ENCODE measurements around the gene SAMD7.

Gene SAMD7, protein sequence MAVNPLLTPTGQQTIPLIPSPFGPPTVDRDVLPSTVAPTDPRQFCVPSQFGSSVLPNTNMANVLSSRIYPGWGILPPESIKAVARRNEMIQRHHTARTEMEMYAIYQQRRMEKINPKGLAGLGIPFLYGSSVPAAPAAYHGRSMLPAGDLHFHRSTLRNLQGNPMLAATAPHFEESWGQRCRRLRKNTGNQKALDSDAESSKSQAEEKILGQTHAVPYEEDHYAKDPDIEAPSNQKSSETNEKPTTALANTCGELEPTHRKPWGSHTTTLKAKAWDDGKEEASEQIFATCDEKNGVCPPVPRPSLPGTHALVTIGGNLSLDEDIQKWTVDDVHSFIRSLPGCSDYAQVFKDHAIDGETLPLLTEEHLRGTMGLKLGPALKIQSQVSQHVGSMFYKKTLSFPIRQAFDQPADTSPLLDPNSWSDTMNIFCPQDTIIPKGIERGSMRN

GRCh38 chr3:169911272-169911671, at the start of gene SAMD7:
Gene SAMD7 (plus strand): TSS chr3:169911572. CDS start chr3:169919499, 7,927 bp downstream.
- DNase-seq (ENCODE audit: low spot score) = no peak

GRCh38 chr3:169861871-169862270, 49.5 kb upstream of the SAMD7 start:
- DNase-seq (ENCODE audit: low spot score) = no peak

DNA sequence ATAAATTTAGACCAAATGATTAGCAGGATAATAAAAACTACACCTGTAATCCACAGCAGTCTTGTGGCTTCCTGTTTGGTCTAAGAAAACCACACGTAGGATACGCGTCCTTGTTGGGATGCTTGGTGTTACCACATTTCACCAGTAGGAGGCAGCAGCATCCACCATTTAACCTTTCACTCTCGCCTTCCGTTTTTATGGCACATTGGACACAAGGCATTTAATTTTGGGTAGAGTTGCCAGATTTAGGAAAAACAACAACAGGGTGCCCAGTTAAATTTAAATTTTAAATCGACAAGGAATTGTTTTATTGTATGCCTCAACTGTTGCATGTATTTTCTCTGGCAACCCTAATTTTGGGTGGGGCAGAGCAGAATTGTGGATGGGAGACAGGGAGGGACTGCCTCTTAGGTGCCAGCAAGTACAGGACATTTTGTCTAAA, 47.9 kb upstream of the SAMD7 start:
- DNase-seq (ENCODE audit: low spot score) = peak; percentile 71

- DNase-seq (ENCODE audit: low spot score) = no peak
Observed at GRCh38 chr3:169864270-169864669, 47.1 kb upstream of the SAMD7 start.

- DNase-seq (ENCODE audit: low spot score) = peak; percentile 14
Observed at GRCh38 chr3:169865176-169865767, 46.1 kb upstream of the SAMD7 start.

- no peak for DNase-seq (ENCODE audit: low spot score)
Observed at GRCh38 chr3:169867584-169868210, 43.7 kb upstream of the SAMD7 start.

GRCh38 chr3:169868369-169868768, 43.0 kb upstream of the SAMD7 start:
- DNase-seq (ENCODE audit: low spot score) = no peak

DNA sequence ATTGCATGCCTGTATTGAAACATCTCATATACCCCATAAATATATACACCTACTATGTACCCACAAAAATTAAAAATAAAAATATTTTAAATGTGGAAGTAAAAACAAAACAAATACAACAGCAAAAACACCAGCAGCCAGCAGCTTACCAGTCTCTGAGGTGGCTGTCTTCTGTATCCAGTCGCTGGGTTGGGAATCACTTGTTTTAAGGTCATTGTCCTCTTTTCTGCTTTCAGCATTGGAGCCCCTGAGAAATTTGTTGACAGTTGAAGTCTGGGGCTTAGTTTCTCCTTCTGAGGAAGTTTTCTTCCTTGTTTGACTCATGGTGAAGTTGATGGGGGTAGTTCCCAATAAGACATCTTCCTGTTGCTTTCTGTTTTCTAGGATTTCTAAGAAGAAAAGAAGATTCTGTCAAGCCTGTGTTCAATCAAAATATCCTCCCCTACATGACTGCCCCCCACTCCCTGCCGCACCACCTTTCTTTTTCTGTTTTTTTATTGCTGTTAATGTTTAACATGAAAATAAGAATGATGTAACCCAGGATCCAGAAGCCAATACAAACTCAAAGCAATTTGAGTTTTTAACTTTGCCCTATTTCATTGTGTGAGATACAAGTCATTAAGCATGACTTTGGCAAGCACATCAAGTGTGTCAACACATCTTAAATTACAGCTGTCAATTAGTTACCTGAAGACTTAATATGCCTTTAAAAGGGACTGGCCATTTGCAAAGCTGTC, 41.7 kb upstream of the SAMD7 start, which contains the start of gene LRRC31:
LRRC31 (minus strand) TSS at position 452 of the 737 bp plus-strand sequence; CDS start at position 324, 128 bp downstream.
- no peak for DNase-seq (ENCODE audit: low spot score)

GRCh38 chr3:169871129-169871886, 40.1 kb upstream of the SAMD7 start:
- DNase-seq (ENCODE audit: low spot score) = no peak

GRCh38 chr3:169879013-169879557, 32.3 kb upstream of the SAMD7 start:
- no peak for DNase-seq (ENCODE audit: low spot score)

GRCh38 chr3:169879845-169880575, 31.4 kb upstream of the SAMD7 start:
- no peak for DNase-seq (ENCODE audit: low spot score)

DNA sequence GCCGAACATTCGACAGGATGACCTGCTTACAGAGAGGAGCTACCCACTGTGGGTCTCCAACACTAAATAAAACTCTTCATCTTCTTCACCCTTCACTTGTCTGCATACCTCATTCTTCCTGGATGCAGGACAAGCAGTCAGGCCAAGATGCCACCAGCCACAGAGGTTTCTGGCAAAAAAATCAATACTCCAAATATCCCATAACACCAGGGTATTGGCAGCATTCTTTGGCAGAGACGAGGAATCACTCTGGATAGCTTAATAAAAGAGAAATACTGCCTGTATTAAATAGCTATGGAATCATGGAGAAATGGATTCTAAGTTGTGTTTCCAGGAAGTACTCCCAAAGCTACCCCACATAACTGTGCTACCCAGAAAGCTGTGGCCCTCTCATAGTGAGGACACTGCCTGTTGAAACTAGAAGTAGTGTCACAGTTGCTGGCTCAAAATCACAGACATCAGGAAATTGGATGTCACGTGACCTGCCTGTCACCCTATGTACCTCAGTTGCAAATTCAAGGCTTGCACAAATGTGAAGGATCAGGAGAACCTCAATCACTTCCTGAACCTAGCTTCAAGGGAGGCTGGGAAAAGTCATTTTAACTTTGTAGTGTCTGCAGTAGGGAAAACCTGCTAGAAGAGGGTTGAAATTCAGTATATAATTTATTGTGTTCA, 30.7 kb upstream of the SAMD7 start:
- DNase-seq (ENCODE audit: low spot score) = no peak

DNA sequence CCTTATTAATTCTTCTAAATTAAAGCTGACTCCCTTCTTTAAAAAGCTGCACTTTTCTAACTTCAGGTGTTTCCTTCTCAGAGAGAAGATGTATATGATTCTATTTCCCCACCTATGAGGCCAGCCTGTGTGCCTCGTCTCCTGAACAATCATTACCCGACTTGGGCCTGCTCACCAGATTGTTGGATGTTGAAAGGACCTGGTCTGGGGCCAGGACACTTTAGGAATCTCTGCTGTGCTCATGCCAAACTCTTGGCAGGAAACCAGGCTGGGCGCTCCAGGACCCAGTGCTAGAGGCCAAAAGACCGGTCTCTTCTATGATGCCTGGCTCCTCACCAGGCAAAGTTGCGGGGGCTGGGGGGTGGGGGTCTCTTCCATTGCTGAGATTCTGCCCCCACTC, 24.7 kb upstream of the SAMD7 start:
- DNase-seq (ENCODE audit: low spot score) = no peak

DNA sequence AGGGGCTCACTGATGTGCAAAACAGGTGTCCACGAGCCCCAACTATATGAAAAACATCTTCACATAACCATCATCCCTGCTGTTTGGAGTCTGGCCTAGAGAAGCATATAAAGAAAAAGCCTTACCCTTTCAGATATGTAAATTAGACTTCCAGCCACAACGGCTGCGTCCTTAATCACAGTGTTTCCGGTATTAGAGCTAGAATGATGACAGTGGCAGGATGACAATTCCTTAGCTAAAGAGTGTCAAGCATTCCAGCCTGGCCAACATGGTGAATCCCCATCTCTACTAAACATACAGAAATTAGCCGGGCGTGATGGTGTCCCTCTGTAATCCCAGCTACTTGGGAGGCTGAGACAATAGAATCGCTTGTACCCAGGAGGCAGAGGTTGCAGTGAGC, 19.5 kb upstream of the SAMD7 start:
- no peak for DNase-seq (ENCODE audit: low spot score)

DNA sequence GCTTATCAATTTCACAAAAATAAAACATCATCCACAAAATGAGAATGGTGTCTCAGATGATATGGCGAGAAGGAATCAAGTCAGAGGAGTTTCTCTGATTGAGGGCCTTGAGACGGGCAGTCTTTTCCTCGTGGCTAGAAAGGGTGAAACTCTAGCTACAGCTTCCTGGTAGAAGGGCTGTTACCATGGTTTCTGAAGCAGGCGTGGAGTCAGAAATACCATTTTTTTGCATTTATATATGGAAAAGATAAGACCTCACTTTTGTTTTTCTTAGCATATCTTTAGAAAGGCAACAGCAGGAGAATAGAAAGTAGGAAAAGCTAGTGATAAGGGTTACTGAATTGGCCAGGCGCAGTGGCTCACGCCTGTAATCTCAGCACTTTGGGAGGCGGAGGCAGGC, 17.3 kb upstream of the SAMD7 start:
- DNase-seq (ENCODE audit: low spot score) = no peak

GRCh38 chr3:169895072-169895471, 16.3 kb upstream of the SAMD7 start:
- DNase-seq (ENCODE audit: low spot score) = no peak

DNA sequence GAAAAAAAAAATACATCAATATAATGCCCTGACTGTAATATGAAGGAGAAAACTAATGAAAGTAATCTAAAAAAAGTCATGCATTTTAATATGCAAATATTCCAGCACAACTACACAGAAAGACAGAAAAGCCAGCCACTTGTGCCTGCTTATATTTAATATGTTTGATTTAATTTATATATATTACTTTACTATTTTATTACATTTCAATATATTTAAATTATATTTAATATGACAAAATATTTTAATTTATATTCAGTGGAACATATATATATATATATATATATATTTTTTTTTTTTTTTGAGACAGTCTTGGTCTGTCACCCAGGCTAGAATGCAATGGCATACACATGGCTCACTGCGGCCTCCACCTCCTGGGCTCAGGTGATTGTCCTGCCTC, 14.1 kb upstream of the SAMD7 start:
- no peak for DNase-seq (ENCODE audit: low spot score)

GRCh38 chr3:169901453-169901852, 9.9 kb upstream of the SAMD7 start:
- no peak for DNase-seq (ENCODE audit: low spot score)

DNA sequence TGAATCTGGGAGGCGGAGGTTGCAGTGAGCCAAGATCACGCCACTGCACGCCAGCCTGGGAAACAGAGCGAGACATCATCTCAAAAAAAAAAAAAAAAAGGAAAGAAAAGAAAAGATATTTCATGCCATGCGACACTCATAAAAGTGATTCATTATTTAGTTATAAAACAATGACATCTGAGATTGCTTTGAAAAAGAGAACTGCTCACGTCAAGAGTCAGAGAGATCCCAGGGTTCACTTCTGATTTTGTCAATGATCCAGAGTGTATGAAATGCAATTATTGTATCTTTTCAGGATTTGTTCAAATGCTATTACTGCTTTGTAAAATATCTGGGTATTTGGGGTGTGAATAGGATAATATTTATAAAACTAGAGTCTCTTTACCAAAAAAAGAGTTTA, 6.0 kb upstream of the SAMD7 start:
- DNase-seq (ENCODE audit: low spot score) = no peak

DNA sequence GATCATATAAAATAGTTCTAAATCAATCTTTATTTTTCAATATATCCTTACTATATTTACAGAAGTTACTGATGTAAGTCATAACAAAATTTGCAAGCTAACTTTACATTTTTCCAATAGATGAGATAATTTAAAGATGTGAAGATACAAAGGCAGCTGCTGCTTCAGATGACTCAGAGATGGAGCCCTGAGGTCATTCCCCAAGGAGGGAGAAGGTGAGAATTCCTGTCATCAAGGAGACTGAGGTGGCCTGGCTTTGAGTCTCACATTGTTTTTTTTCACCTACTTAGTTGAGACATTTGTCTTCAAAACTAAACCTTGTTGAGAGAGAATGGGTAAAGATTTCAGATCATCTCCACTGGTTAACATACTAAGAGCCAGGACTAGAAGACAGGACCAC, 3.9 kb upstream of the SAMD7 start:
- no peak for DNase-seq (ENCODE audit: low spot score)

Measured in CD4-positive, alpha-beta T cell treated with Interleukin-2 at 100 ng/mL for 4 hours (primary cell).